ENCODE results near the gene NMNAT3.

- TF ChIP-seq CTCF (IDR thresholded peaks at IDR 0.05) (no peak), POLR2A (IDR thresholded peaks at IDR 0.05) (no peak), EP300 (IDR thresholded peaks at IDR 0.05) (no peak)
These were observed 5.7 kb downstream of the NMNAT3 start for GRCh38 chr3:139671863-139672646.

Measured in upper lobe of left lung (tissue), 4 donors.